Natural killer cell (primary cell): ENCODE results near the gene TAF8. TPM values are rescaled to one million over a fixed set of nuclear protein-coding genes. Genes with fewer than 3 reads are reported as not detected.
A peak's percentile ranks its signal among the peaks of the same experiment; 100 is the strongest.

ENCODE experiments used
- ATAC-seq, 3 donors: fragments of 150-1000 bp in 2 of 3; fragments of 200-7000 bp in 1 of 3; cut with Tn5 transposase; 1 replicate in 1 of 3; 2 replicates in 2 of 3; pipeline ENCODE4 v1.10.0; 2021; ENCODE audit warnings: mild to moderate bottlenecking in 2 of 3, moderate library complexity in 2 of 3
- DNase-seq, 2 donors: peaks; one replicate each; pipeline versions ENCODE4 v3.0.0 to v3.0.0-alpha.2; 2013 to 2021; ENCODE audit warnings: mixed read lengths in 1 of 2
- H3K27ac ChIP-seq: one replicate; pipeline ENCODE4 v1.5.1; 2013; ENCODE audit warnings: mild to moderate bottlenecking, low read length
- H3K27me3 ChIP-seq: one replicate; pipeline ENCODE4 v1.6.1; 2013; ENCODE audit warnings: low read length; ENCODE audit not compliant: control insufficient read depth, insufficient read depth
- H3K36me3 ChIP-seq: one replicate; pipeline ENCODE4 v1.6.1; 2013; ENCODE audit warnings: low read length; ENCODE audit not compliant: control insufficient read depth, insufficient read depth
- H3K4me1 ChIP-seq: one replicate; pipeline ENCODE4 v1.6.1; 2013; ENCODE audit warnings: low read length; ENCODE audit not compliant: control insufficient read depth, insufficient read depth
- H3K4me3 ChIP-seq: one replicate; pipeline ENCODE4 v1.5.1; 2013; ENCODE audit warnings: low read length
- H3K9me3 ChIP-seq: one replicate; pipeline ENCODE4 v1.6.1; 2013; ENCODE audit warnings: low read length; ENCODE audit not compliant: control insufficient read depth, insufficient read depth
- H3K27ac Mint-ChIP-seq, 2 donors: one replicate each; pipeline ENCODE4 v1.8.0; 2022; ENCODE audit warnings: mild to moderate bottlenecking in 2 of 2, mixed read lengths in 2 of 2, moderate library complexity in 1 of 2
- H3K27me3 Mint-ChIP-seq, 2 donors: one replicate each; pipeline ENCODE4 v1.8.0; 2022; ENCODE audit warnings: low read depth in 2 of 2, mixed read lengths in 2 of 2
- H3K36me3 Mint-ChIP-seq: one replicate; pipeline ENCODE4 v1.8.0; 2022; ENCODE audit warnings: mixed read lengths
- H3K4me1 Mint-ChIP-seq, 2 donors: one replicate each; pipeline ENCODE4 v1.8.0; 2022; ENCODE audit warnings: mixed read lengths in 2 of 2
- H3K4me3 Mint-ChIP-seq: one replicate; pipeline ENCODE4 v1.8.0; 2022; ENCODE audit warnings: mild to moderate bottlenecking, moderate library complexity, mixed read lengths
- H3K9me3 Mint-ChIP-seq, 2 donors: one replicate each; pipeline ENCODE4 v1.8.0; 2022; ENCODE audit warnings: mixed read lengths in 2 of 2
- WGBS: methylation state at CpG from one replicate; pipeline ENCODE4 v1.1.7; 2013; ENCODE audit warnings: missing lambda C conversion rate; ENCODE audit not compliant: insufficient coverage; 5-methylcytosine and 5-hydroxymethylcytosine counted together
- intact Hi-C: fragments of 100-400 bp; cut with micrococcal nuclease; formaldehyde crosslinking; loops from one replicate; pipeline ENCODE4 v1.14.2; 2022
- total RNA-seq, 4 donors: library from RNA; stranded (reverse); fragments of 120-200 nt in 1 of 4; gene quantifications; one replicate each; pipeline versions ENCODE4 v1.2.3 to v1.2.4, GENCODE V29; 2013 to 2022
- TF ChIP-seq, protein P1 (sequence below): fragments of 200-600 bp; IDR thresholded peaks from one replicate; pipeline ENCODE4 v1.8.0; 2022; ENCODE audit warnings: antibody characterized with exemption

Gene TAF8
- total RNA-seq, 3 donors from 2014 or later (not counting 1 experiment from before 2014, with no cell fraction given), result 38.4 to 54.2 (median 47.5) TPM

DNA sequence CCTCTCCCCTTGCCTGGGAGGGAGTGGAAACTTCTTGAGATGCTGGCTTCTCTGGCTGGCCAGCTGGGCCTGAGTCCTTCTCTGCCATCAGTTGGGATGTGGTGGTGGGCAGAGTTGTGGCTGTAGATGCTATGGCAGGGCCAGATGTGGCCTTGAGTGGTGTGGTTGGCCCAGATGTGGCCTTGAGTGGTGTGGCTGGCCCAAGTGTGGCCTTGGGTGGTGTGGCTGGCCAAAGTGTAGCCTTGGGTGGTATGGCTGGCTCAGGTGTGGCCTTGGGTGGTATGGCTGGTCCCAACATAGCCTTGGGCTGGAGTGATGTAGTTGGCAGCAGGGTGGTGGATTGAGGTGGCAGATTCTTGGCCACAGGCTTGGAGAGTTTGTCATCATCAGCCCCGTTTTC, 55.4 kb downstream of the TAF8 start:
- Mint-ChIP-seq H3K27ac (no peak overlapping the region), H3K27me3 (peaks cover 0 to 3% of the 10 kb centered on the region in 2 donors), H3K9me3 (no peaks in the 10 kb centered on the region), H3K36me3 (no peaks in the 10 kb centered on the region), H3K4me1 (peaks cover 8 to 10% of the 10 kb centered on the region in 2 donors), H3K4me3 (peak overlapping the region; percentile 40)
- Histone ChIP-seq H3K27ac (no peak overlapping the region), H3K36me3 (no peaks in the 10 kb centered on the region), H3K4me1 (peaks cover 18% of the 10 kb centered on the region), H3K27me3 (no peaks in the 10 kb centered on the region), H3K4me3 (no peak overlapping the region), H3K9me3 (no peaks in the 10 kb centered on the region)
- 56% methylated on average over 1 of the region's 1 CpG for WGBS
- DNase-seq, result no peak
- TF ChIP-seq, protein P1, sequence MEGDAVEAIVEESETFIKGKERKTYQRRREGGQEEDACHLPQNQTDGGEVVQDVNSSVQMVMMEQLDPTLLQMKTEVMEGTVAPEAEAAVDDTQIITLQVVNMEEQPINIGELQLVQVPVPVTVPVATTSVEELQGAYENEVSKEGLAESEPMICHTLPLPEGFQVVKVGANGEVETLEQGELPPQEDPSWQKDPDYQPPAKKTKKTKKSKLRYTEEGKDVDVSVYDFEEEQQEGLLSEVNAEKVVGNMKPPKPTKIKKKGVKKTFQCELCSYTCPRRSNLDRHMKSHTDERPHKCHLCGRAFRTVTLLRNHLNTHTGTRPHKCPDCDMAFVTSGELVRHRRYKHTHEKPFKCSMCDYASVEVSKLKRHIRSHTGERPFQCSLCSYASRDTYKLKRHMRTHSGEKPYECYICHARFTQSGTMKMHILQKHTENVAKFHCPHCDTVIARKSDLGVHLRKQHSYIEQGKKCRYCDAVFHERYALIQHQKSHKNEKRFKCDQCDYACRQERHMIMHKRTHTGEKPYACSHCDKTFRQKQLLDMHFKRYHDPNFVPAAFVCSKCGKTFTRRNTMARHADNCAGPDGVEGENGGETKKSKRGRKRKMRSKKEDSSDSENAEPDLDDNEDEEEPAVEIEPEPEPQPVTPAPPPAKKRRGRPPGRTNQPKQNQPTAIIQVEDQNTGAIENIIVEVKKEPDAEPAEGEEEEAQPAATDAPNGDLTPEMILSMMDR, result no peak
- intact Hi-C loops, result no loop called here
- no peak for ATAC-seq

DNA sequence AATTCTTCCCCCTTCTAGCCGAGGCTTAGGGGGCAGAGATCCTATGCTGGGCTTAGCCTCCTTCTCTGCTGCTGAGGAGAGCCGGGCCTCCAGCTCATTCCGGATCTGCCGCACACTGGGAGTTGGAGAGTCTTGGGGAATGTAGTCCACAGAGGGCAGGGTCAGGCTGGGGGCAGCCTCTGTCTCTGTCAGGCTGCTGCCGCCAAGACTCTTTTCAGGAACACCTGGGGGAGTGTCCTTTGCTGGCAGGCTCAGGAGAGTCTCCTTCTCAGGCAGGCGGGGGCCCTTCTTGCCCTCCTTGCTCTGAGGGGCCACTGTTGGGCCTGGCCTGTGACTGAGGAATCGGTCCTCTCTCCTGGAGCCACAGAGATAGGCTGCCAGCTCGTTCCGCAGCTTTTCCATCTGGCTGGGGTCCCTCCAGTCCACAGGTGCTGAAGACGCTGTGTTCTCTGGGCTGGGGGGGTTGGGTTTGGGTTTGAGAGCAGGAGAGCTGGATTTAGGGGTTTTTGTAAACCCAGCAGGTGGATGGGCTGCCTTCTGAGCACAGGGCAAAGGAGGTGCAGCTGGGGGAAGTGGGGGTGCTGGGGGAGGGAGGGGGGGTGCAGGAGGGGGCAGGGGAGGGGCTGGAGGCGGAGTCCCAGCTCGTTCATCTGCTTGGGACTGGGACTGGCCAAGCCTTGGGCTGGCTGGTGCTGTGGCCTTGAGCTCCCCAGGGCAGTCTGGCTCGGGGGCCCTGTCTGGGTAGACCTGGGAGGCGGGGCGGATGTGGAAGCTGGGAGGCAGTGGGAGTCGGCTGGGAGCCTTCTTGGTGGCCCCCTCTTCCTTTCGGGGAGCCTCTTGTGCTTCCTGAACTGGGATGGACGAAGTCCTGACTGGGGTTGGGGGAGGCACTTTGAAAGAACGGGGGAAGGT, 56.0 kb downstream of the TAF8 start:
- Histone ChIP-seq H3K9me3 (no peaks in the 10 kb centered on the region), H3K36me3 (no peaks in the 10 kb centered on the region), H3K4me1 (peaks cover 18% of the 10 kb centered on the region), H3K4me3 (no peak overlapping the region), H3K27me3 (no peaks in the 10 kb centered on the region), H3K27ac (no peak overlapping the region)
- H3K4me3 Mint-ChIP-seq, result no peak overlapping the region
- intact Hi-C loops, result no loop called here
- no peaks in the 10 kb centered on the region for H3K9me3 Mint-ChIP-seq
- H3K27me3 Mint-ChIP-seq, result peaks cover 0 to 3% of the 10 kb centered on the region in 2 donors
- H3K27ac Mint-ChIP-seq, result no peak overlapping the region
- no peaks in the 10 kb centered on the region for H3K36me3 Mint-ChIP-seq
- TF ChIP-seq, protein P1, result no peak
- 88% methylated on average over 19 of the region's 19 CpGs for WGBS
- H3K4me1 Mint-ChIP-seq, result peaks cover 8 to 10% of the 10 kb centered on the region in 2 donors
- ATAC-seq (no peak), DNase-seq (no peak)

DNA sequence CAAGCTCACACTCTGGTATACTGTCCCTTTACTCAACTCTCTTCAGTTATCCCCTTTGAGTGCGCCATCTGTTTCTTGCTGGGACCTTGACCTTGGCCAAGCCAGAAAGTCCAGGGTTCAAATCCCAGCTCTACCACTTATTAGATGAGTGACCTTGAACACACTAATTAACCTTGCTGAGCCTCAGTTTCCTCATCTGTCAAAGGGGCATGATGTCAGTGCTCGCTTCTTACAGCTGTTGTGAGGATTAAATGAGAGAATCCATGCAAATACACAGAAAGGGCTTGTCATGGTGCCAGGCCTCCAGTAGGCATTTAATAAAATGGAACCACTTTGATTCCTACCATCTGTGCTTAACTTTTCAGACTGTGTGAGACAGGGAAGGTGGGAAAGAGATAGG, 57.7 kb downstream of the TAF8 start:
- Histone ChIP-seq H3K27ac (no peak overlapping the region), H3K4me3 (no peak overlapping the region), H3K36me3 (no peaks in the 10 kb centered on the region), H3K4me1 (peaks cover 18% of the 10 kb centered on the region), H3K27me3 (no peaks in the 10 kb centered on the region), H3K9me3 (no peaks in the 10 kb centered on the region)
- ATAC-seq, result no peak
- DNase-seq, result no peak
- peaks cover 8 to 10% of the 10 kb centered on the region in 2 donors for H3K4me1 Mint-ChIP-seq
- WGBS, result 95% methylated on average over 2 of the region's 2 CpGs
- TF ChIP-seq, protein P1, result no peak
- no peaks in the 10 kb centered on the region for H3K9me3 Mint-ChIP-seq
- H3K27ac Mint-ChIP-seq, result no peak overlapping the region
- H3K27me3 Mint-ChIP-seq, result peaks cover 0 to 9% of the 10 kb centered on the region in 2 donors
- intact Hi-C loops, result no loop called here
- H3K4me3 Mint-ChIP-seq, result no peak overlapping the region
- no peaks in the 10 kb centered on the region for H3K36me3 Mint-ChIP-seq
